ENCODE results near the gene SLC25A17.
"Not testable (repeated sequence)": the region's sequence is repeated elsewhere in the genome, so short reads cannot be mapped to it uniquely, and the experiment has no call there.

The SLC25A17 gene

DNA sequence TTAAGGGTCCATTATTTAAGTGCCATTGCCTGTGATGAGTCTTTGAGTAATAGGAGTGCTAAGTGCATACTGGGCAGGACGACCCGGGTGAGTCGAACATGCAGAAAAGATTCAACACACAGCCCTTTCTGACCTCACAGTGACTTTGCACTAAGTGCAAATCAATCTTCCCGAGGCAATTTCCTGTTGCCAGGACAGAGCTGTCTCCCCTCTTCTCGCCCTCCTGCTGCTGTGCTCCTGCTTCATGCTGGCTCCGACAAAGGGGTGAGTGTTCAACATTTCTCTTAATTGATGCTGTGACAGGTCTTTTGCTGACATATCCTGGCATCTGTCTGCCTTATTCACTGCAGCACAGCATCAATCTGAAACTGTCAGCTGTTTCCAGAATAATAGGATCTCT lies 97.9 kb downstream of the SLC25A17 start:
- DNase-seq (ENCODE audit: low spot score in 2 of 2) (no peak), ATAC-seq (replicated peaks; ENCODE audit: extremely low read depth, poor library complexity, severe bottlenecking) (no peak)
- Mint-ChIP-seq H3K9me3 (no peaks in the 10 kb centered on the region), H3K4me1 (no peaks in the 10 kb centered on the region), H3K27ac (ENCODE audit: low read depth) (no peak overlapping the region), H3K36me3 (ENCODE audit: insufficient read depth) (peaks cover 2% of the 10 kb centered on the region), H3K4me3 (no peak overlapping the region), H3K27me3 (peaks cover 35% of the 10 kb centered on the region)

DNA sequence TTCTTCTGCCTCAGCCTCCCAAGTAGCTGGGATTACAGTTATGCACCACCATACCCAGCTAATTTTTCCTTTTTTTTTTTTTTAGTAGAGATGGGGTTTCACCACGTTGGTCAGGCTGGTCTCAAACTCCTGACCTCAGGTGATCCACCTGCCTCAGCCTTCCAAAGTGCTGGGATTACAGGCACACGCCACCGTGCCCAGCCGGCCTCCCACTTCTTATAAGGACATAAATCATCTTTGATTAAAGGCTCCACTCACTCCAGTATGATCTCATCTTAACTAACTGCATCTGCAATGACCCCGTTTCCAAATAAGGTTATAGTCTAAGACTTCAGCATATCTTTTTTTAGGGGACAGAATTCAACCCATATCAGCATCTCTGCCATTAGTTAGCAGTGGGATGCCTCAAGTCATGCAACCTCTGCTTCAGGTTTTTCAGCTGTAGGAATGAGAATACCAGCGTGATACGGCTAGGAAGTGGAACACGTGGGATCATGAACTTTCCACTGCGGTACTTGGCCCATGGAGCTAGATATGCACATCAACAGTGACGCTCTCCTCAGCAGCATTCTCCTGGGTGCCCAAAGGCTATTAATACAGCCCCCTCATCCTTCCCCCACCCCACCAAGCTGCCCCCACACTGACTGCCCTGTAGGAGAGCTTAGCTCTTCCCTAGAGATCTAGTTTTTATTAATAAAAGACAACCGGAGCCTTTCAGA lies 98.4 kb downstream of the SLC25A17 start:
- Mint-ChIP-seq H3K36me3 (ENCODE audit: insufficient read depth) (peaks cover 2% of the 10 kb centered on the region), H3K27me3 (peaks cover 35% of the 10 kb centered on the region), H3K4me3 (no peak overlapping the region), H3K27ac (ENCODE audit: low read depth) (no peak overlapping the region), H3K4me1 (no peaks in the 10 kb centered on the region), H3K9me3 (no peaks in the 10 kb centered on the region)
- DNase-seq (ENCODE audit: low spot score in 2 of 2) (no peak), ATAC-seq (replicated peaks; ENCODE audit: extremely low read depth, poor library complexity, severe bottlenecking) (no peak)

DNA sequence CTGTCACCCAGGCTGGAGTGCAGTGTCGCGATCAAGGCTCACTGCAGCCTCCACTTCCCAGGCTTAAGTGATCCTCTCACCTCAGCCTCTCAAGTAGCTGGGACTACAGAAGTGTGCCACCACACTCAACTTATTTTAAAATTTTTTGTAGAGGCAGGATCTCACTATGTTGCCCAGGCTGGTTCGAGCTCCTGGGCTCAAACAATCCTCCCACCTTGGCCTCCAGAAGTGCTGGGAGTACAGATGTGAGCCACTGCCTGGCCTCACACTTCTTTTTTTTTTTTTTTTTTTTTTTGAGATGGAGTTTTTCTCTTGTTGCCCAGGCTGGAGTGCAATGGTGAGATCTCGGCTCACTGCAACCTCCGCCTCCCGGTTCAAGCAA lies 99.0 kb downstream of the SLC25A17 start:
- ATAC-seq (replicated peaks; ENCODE audit: extremely low read depth, poor library complexity, severe bottlenecking); H3K9me3 Mint-ChIP-seq; H3K27ac Mint-ChIP-seq (ENCODE audit: low read depth); DNase-seq (ENCODE audit: low spot score in 2 of 2); H3K4me1 Mint-ChIP-seq; H3K4me3 Mint-ChIP-seq; H3K36me3 Mint-ChIP-seq (ENCODE audit: insufficient read depth): not testable (repeated sequence)
- H3K27me3 Mint-ChIP-seq: peaks cover 35% of the 10 kb centered on the region

All from central memory CD8-positive, alpha-beta T cell (primary cell).